ENCODE measurements around the gene GCDH. TPM values are rescaled to one million over a fixed set of nuclear protein-coding genes. Genes with fewer than 3 reads are reported as not detected.
A peak's percentile ranks its signal among the peaks of the same experiment; 100 is the strongest.
"Not testable (repeated sequence)": the region's sequence is repeated elsewhere in the genome, so short reads cannot be mapped to it uniquely, and the experiment has no call there.

Gene GCDH
- total and polyA plus RNA-seq, 8 donors, result 6.3 to 27.1 (median 15.4) TPM

DNA sequence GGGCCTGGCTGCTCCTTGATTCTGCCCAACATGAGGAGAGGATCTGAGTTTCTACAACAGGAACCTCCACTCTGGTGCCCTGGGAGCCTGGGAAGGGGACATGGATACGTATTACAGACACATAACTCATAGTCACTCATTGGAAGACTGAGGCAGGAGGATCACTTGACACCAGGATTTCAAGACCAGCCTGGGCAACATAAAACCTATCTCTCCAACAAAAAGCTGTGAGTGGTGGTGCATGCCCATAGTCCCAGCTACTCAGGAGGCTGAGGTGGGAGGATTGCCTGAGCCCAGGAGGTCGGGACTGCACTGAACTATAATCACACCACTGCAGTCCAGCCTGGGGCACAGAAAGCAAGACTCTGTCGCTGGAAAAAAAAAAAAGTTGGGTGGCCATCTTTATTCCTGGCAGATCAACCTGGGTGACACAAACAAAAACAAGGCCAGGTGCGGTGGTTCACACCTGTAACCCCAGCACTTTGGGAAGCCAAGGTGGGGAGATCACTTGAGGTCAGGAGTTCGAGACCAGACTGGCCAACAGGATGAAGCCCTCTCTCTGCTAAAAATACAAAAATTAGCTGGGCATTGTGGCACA lies 2.9 kb upstream of the GCDH start:
- TF ChIP-seq, protein P1, sequence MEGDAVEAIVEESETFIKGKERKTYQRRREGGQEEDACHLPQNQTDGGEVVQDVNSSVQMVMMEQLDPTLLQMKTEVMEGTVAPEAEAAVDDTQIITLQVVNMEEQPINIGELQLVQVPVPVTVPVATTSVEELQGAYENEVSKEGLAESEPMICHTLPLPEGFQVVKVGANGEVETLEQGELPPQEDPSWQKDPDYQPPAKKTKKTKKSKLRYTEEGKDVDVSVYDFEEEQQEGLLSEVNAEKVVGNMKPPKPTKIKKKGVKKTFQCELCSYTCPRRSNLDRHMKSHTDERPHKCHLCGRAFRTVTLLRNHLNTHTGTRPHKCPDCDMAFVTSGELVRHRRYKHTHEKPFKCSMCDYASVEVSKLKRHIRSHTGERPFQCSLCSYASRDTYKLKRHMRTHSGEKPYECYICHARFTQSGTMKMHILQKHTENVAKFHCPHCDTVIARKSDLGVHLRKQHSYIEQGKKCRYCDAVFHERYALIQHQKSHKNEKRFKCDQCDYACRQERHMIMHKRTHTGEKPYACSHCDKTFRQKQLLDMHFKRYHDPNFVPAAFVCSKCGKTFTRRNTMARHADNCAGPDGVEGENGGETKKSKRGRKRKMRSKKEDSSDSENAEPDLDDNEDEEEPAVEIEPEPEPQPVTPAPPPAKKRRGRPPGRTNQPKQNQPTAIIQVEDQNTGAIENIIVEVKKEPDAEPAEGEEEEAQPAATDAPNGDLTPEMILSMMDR (IDR thresholded peaks at IDR 0.05), result no peak
- FAIRE-seq, result no peak
- peaks cover 0 to 7% (median 0%) of the 10 kb centered on the region in 3 donors for H3K4me1 ChIP-seq
- H3K27ac ChIP-seq, result no peak overlapping the region
- no peaks in the 10 kb centered on the region for H3K27me3 ChIP-seq
- no peak for ATAC-seq
- no peak for DNase-seq
- intact Hi-C loops (cut with DNase I), result no loop called here
- H3K36me3 ChIP-seq, result no peaks in the 10 kb centered on the region
- no peaks in the 10 kb centered on the region for H3K9me3 ChIP-seq
- WGBS, 2 donors, result 66 to 79% methylated on average over 5 of the region's 5 CpGs
- H3K4me3 ChIP-seq, result no peak overlapping the region

DNA sequence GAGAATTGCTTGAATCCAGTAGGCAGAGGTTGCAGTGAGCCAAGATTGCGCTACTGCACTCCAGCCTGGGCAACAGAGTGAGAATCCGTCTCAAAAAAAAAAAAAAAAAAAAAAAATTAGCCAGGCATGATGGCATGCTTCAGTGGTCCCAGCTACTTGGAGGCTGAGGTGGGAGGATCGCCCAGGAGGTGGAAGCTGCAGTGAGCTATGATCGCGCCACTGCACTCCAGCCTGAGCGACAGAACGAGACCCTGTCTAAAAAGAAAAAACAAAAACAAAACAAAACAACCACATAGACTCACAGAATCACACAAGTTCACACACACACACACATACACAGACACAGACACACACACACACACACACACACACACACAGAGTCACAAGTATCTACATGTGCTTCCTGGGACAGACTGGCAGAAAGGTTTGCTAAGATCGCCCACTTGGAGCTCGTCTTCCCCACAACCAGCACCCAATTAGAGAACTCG lies 617 bp upstream of the GCDH start:
- H3K36me3 ChIP-seq; intact Hi-C loops (cut with DNase I); H3K9me3 ChIP-seq; H3K27me3 ChIP-seq; DNase-seq; ATAC-seq; FAIRE-seq; H3K4me3 ChIP-seq; H3K4me1 ChIP-seq: not testable (repeated sequence)
- WGBS, 2 donors, result 22 to 28% methylated on average over 10 of the region's 10 CpGs
- H3K27ac ChIP-seq, result peak overlapping the region in 2 of 4 donors; percentile 51 to 52

DNA sequence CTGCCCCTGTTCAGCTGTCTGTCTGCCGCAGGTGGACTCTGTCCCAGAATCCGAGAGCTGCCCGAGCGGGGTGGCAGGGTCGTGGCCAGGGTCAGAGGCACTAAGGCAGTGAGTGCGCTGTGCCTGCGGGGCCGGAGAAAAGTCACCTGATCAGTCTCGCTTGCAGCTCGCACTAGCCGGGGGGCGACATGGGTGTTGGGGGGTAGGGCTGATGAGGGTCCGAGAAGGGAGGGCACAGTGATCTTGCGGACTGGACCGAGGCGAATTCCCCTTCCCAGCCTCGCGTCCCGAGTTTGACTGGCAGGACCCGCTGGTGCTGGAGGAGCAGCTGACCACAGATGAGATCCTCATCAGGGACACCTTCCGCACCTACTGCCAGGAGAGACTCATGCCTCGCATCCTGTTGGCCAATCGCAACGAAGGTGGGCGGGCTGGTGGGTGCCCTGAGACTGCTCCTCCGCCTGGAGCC lies 627 bp downstream of the GCDH start:
- Histone ChIP-seq H3K4me3 (peak overlapping the region; percentile 43 to 99 (median 87)), H3K4me1 (peaks cover 0 to 7% (median 0%) of the 10 kb centered on the region in 3 donors), H3K36me3 (no peaks in the 10 kb centered on the region), H3K27me3 (no peaks in the 10 kb centered on the region), H3K27ac (peak overlapping the region in 2 of 4 donors; percentile 55 to 85), H3K9me3 (no peaks in the 10 kb centered on the region)
- TF ChIP-seq, protein P1 (IDR thresholded peaks at IDR 0.05), result no peak
- no peak for ATAC-seq
- peak in 3 of 6 donors; percentile 36 to 82 (median 55) for DNase-seq
- WGBS, 2 donors, result 5% methylated on average over 26 of the region's 26 CpGs
- intact Hi-C loops (cut with DNase I), result no loop called here
- FAIRE-seq, result no peak

DNA sequence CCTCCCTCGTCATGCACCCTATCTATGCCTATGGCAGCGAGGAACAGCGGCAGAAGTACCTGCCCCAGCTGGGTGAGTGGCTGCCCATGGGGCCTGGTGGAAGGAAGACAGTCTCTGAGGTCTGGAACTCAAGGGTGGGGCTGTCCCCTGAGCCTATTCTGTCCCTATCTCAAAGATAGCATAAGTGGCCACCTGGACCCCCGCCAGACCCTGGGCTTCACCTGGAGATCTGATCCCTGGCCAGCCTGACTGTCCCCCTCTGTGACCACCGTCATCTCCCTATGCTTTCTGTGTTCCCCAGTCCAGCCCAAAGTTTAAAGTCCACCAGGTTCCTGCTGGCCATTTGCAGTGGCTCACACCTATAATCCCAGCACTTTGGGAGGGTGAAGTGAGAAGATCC lies 2.6 kb downstream of the GCDH start:
- H3K27me3 ChIP-seq, result no peaks in the 10 kb centered on the region
- DNase-seq (peak in 1 of 6 donors; percentile 52), FAIRE-seq (no peak), ATAC-seq (no peak)
- H3K4me1 ChIP-seq, result peaks cover 0 to 7% (median 0%) of the 10 kb centered on the region in 3 donors
- no peaks in the 10 kb centered on the region for H3K9me3 ChIP-seq
- H3K27ac ChIP-seq, result no peak overlapping the region
- 92 to 95% methylated on average over 4 to 5 of the region's 5 CpGs for WGBS, 2 donors
- no peaks in the 10 kb centered on the region for H3K36me3 ChIP-seq
- intact Hi-C loops (cut with DNase I), result no loop called here
- TF ChIP-seq, protein P1 (IDR thresholded peaks at IDR 0.05), result no peak
- no peak overlapping the region for H3K4me3 ChIP-seq

DNA sequence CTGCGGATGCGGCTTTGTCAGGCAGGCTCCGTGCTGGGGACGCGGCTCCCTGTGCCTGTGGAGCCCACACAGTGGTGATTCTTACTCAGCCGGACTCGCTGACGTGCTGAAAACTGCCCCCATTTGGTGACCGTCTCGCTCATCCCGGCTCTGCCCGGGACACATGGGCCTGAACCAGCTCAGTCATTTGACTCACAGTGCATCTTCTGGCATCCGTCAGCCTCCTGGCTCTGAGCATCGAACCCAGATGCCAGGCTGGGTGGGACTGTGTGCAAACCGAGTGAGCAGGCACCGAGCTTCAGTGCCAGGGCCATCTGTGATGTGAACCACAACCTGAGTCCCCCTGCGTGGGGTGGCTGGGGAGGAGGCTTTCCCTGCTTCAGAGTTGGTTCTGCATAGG lies 5.5 kb downstream of the GCDH start:
- no peak for ATAC-seq
- Histone ChIP-seq H3K4me3 (no peak overlapping the region), H3K27ac (no peak overlapping the region), H3K36me3 (no peaks in the 10 kb centered on the region), H3K9me3 (no peaks in the 10 kb centered on the region), H3K27me3 (no peaks in the 10 kb centered on the region), H3K4me1 (peaks cover 0 to 7% (median 0%) of the 10 kb centered on the region in 3 donors)
- intact Hi-C loops (cut with DNase I), result no loop called here
- WGBS, 2 donors, result 94 to 97% methylated on average over 17 of the region's 17 CpGs
- no peak for DNase-seq
- FAIRE-seq, result no peak
- TF ChIP-seq, protein P1 (IDR thresholded peaks at IDR 0.05), result no peak
